Thoracic aorta (tissue), 2 donors: ENCODE data around the gene TSNAXIP1. TPM values are rescaled to one million over a fixed set of nuclear protein-coding genes. Genes with fewer than 3 reads are reported as not detected.
"Not testable (repeated sequence)": the region's sequence is repeated elsewhere in the genome, so short reads cannot be mapped to it uniquely, and the experiment has no call there.

Experiments
- ATAC-seq: fragments of 150-250 bp; one replicate; pipeline ENCODE4 v1.8.0; 2017; ENCODE audit warnings: low read depth; ENCODE audit not compliant: insufficient number of reproducible peaks, low FRiP score
- DNase-seq: peaks from one replicate; pipeline ENCODE4 v3.0.0-alpha.2; 2020; ENCODE audit warnings: low spot score
- H3K27ac ChIP-seq, 2 donors: fragments of 200-600 bp; sonication (generic); 1 replicate in 1 of 2; 2 replicates in 1 of 2; pipeline ENCODE4 v1.5.1; 2016; ENCODE audit warnings: mild to moderate bottlenecking in 2 of 2, moderate library complexity in 2 of 2
- H3K27me3 ChIP-seq: fragments of 200-600 bp; sonication (generic); replicated peaks from 2 replicates; pipeline ENCODE4 v1.6.0; 2016; ENCODE audit warnings: mild to moderate bottlenecking; ENCODE audit not compliant: insufficient read depth
- H3K36me3 ChIP-seq: fragments of 200-600 bp; sonication (generic); one replicate; pipeline ENCODE4 v1.5.1; 2016
- H3K4me1 ChIP-seq, 2 donors: fragments of 200-600 bp; sonication (generic); 1 replicate in 1 of 2; 2 replicates in 1 of 2; pipeline versions ENCODE4 v1.5.1 to v1.6.0; 2016; ENCODE audit warnings: low read depth in 2 of 2, mild to moderate bottlenecking in 1 of 2; ENCODE audit not compliant: control insufficient read depth in 1 of 2
- H3K4me3 ChIP-seq: fragments of 200-600 bp; sonication (generic); 2 replicates; pipeline ENCODE4 v1.5.1; 2016; ENCODE audit warnings: mild to moderate bottlenecking
- H3K9me3 ChIP-seq: fragments of 200-600 bp; sonication (generic); 2 replicates; pipeline ENCODE4 v1.5.1; 2016
- CTCF ChIP-seq: fragments of 200-600 bp; sonication (generic); IDR thresholded peaks from one replicate; pipeline ENCODE4 v1.5.1; 2019; ENCODE audit warnings: antibody characterized with exemption
- total RNA-seq, 2 donors: library from RNA; depleted of rRNA; stranded (reverse); fragments of >200 nt; gene quantifications; one replicate each; pipeline versions ENCODE4 v1.1.0 to v1.2.3, GENCODE V29; 2016

Gene TSNAXIP1
- total RNA-seq, 2 donors from 2014 or later = 4.1 to 8.5 TPM

- Histone ChIP-seq H3K4me1 (peaks cover 37 to 63% of the 10 kb centered on the region in 2 donors), H3K36me3 (peaks cover 6% of the 10 kb centered on the region), H3K27me3 (no peaks in the 10 kb centered on the region), H3K4me3 (no peak overlapping the region), H3K27ac (peak overlapping the region; percentile 93 to 96), H3K9me3 (no peaks in the 10 kb centered on the region)
- DNase-seq (no peak), ATAC-seq (no peak)
- TF ChIP-seq CTCF = no peak
These were observed 55.2 kb downstream of the TSNAXIP1 start for GRCh38 chr16:67861877-67862276.

- Histone ChIP-seq H3K27ac (peak overlapping the region; percentile 93 to 96), H3K4me3 (peak overlapping the region; percentile 51), H3K27me3 (no peaks in the 10 kb centered on the region), H3K9me3 (no peaks in the 10 kb centered on the region), H3K4me1 (peaks cover 29 to 53% of the 10 kb centered on the region in 2 donors), H3K36me3 (peaks cover 7% of the 10 kb centered on the region)
- no peak for TF ChIP-seq CTCF
- DNase-seq (peak; percentile 74), ATAC-seq (peak; percentile 94)
These were observed 56.2 kb downstream of the TSNAXIP1 start for GRCh38 chr16:67862623-67863583.

GRCh38 chr16:67864044-67864443 lies 57.4 kb downstream of the TSNAXIP1 start:
- H3K9me3 ChIP-seq, ATAC-seq, H3K36me3 ChIP-seq, DNase-seq, H3K27me3 ChIP-seq: not testable (repeated sequence)
- peak overlapping the region; percentile 83 to 96 for H3K27ac ChIP-seq
- H3K4me1 ChIP-seq = peaks cover 28 to 51% of the 10 kb centered on the region in 2 donors
- H3K4me3 ChIP-seq = peak overlapping the region; percentile 51

- H3K9me3 ChIP-seq = no peaks in the 10 kb centered on the region
- ATAC-seq (no peak), DNase-seq (no peak)
- H3K4me3 ChIP-seq = no peak overlapping the region
- no peaks in the 10 kb centered on the region for H3K27me3 ChIP-seq
- H3K4me1 ChIP-seq = peaks cover 34 to 56% of the 10 kb centered on the region in 2 donors
- H3K27ac ChIP-seq = peak overlapping the region; percentile 83 to 96
- peaks cover 11% of the 10 kb centered on the region for H3K36me3 ChIP-seq
- TF ChIP-seq CTCF = no peak
These were observed 57.9 kb downstream of the TSNAXIP1 start for GRCh38 chr16:67864594-67864993.

- H3K4me3 ChIP-seq = no peak overlapping the region
- H3K27ac ChIP-seq = peak overlapping the region in 1 of 2 donors; percentile 83
- no peak for ATAC-seq
- H3K9me3 ChIP-seq = no peaks in the 10 kb centered on the region
- peaks cover 34 to 62% of the 10 kb centered on the region in 2 donors for H3K4me1 ChIP-seq
- H3K27me3 ChIP-seq = no peaks in the 10 kb centered on the region
- H3K36me3 ChIP-seq = peaks cover 18% of the 10 kb centered on the region
- TF ChIP-seq CTCF = no peak
- no peak for DNase-seq
These were observed 58.6 kb downstream of the TSNAXIP1 start for GRCh38 chr16:67865318-67865717.
